ENCODE results near the gene GPR142. TPM values are rescaled to one million over a fixed set of nuclear protein-coding genes. Genes with fewer than 3 reads are reported as not detected.

The GPR142 gene
- total RNA-seq, 4 donors from 2014 or later = 0.39 to 0.83 (median 0.40) TPM; not detected in 1

GRCh38 chr17:74380086-74380958, 13.0 kb downstream of the GPR142 start:
- no peaks in the 10 kb centered on the region for H3K36me3 ChIP-seq
- no peak for DNase-seq (ENCODE audit: extremely low spot score)
- peak overlapping the region; percentile 10 to 53 (median 40) for H3K27ac ChIP-seq (replicated peaks in 1 of 4)
- no peaks in the 10 kb centered on the region for H3K9me3 ChIP-seq
- H3K4me1 ChIP-seq = peaks cover 15 to 19% (median 16%) of the 10 kb centered on the region in 4 donors
- WGBS = 31% methylated on average over 14 of the region's 17 CpGs
- no peaks in the 10 kb centered on the region for H3K27me3 ChIP-seq
- intact Hi-C loops (cut with DNase I) = loop anchor here (5.0 kb wide), 1 partner anchor 47 kb away; no protein-coding TSS in a partner anchor
- TF ChIP-seq EP300 (IDR thresholded peaks at IDR 0.05) = no peak
- no peak for TF ChIP-seq POLR2A (IDR thresholded peaks at IDR 0.05; ENCODE audit: low read depth)
- TF ChIP-seq POLR2AphosphoS5 (IDR thresholded peaks at IDR 0.05) = no peak
- TF ChIP-seq CTCF (IDR thresholded peaks at IDR 0.05) = no peak
- H3K4me3 ChIP-seq = peak overlapping the region; percentile 15 to 25 (median 22)

GRCh38 chr17:74380959-74381808, 13.9 kb downstream of the GPR142 start:
- Histone ChIP-seq H3K9me3 (no peaks in the 10 kb centered on the region), H3K4me1 (peaks cover 16 to 20% (median 18%) of the 10 kb centered on the region in 4 donors), H3K4me3 (no peak overlapping the region), H3K27ac (replicated peaks in 1 of 4) (peak overlapping the region in 1 of 4 donors; percentile 31), H3K27me3 (no peaks in the 10 kb centered on the region), H3K36me3 (no peaks in the 10 kb centered on the region)
- intact Hi-C loops (cut with DNase I) = loop anchor here (5.0 kb wide), 1 partner anchor 46 kb away; no protein-coding TSS in a partner anchor
- no peak for DNase-seq (ENCODE audit: extremely low spot score)
- WGBS = 83% methylated on average over 15 of the region's 15 CpGs
- TF ChIP-seq POLR2AphosphoS5 (IDR thresholded peaks at IDR 0.05) (no peak), EP300 (IDR thresholded peaks at IDR 0.05) (no peak), POLR2A (IDR thresholded peaks at IDR 0.05; ENCODE audit: low read depth) (no peak), CTCF (IDR thresholded peaks at IDR 0.05) (no peak)

- Histone ChIP-seq H3K36me3 (no peaks in the 10 kb centered on the region), H3K27me3 (no peaks in the 10 kb centered on the region), H3K27ac (replicated peaks in 1 of 4) (no peak overlapping the region), H3K4me3 (no peak overlapping the region), H3K9me3 (no peaks in the 10 kb centered on the region), H3K4me1 (peaks cover 16 to 30% (median 23%) of the 10 kb centered on the region in 4 donors)
- intact Hi-C loops (cut with DNase I) = loop anchor here (5.0 kb wide), 1 partner anchor 44 kb away; no protein-coding TSS in a partner anchor
- no peak for TF ChIP-seq POLR2AphosphoS5 (IDR thresholded peaks at IDR 0.05)
- 91% methylated on average over 4 of the region's 5 CpGs for WGBS
- DNase-seq (ENCODE audit: extremely low spot score) = no peak
These were observed 15.8 kb downstream of the GPR142 start for GRCh38 chr17:74383141-74383540.

- H3K27me3 ChIP-seq = no peaks in the 10 kb centered on the region
- intact Hi-C loops (cut with DNase I) = no loop called here
- no peaks in the 10 kb centered on the region for H3K9me3 ChIP-seq
- WGBS = 91% methylated on average over 3 of the region's 3 CpGs
- no peak for DNase-seq (ENCODE audit: extremely low spot score)
- TF ChIP-seq POLR2A (IDR thresholded peaks at IDR 0.05; ENCODE audit: low read depth) = no peak
- TF ChIP-seq CTCF (IDR thresholded peaks at IDR 0.05) = no peak
- no peak for TF ChIP-seq POLR2AphosphoS5 (IDR thresholded peaks at IDR 0.05)
- TF ChIP-seq EP300 (IDR thresholded peaks at IDR 0.05) = no peak
- H3K27ac ChIP-seq (replicated peaks in 1 of 4) = no peak overlapping the region
- H3K4me1 ChIP-seq = peaks cover 4 to 17% (median 10%) of the 10 kb centered on the region in 4 donors
- H3K4me3 ChIP-seq = no peak overlapping the region
- H3K36me3 ChIP-seq = no peaks in the 10 kb centered on the region
These were observed 17.9 kb downstream of the GPR142 start for GRCh38 chr17:74385201-74385600.

GRCh38 chr17:74386386-74386785, 19.1 kb downstream of the GPR142 start:
- H3K27ac ChIP-seq (replicated peaks in 1 of 4) = no peak overlapping the region
- DNase-seq (ENCODE audit: extremely low spot score) = no peak

More at GRCh38 chr17:74386386-74386785, 19.1 kb downstream of the GPR142 start:
- Histone ChIP-seq H3K27me3 (no peaks in the 10 kb centered on the region), H3K36me3 (no peaks in the 10 kb centered on the region), H3K4me1 (peaks cover 0 to 14% (median 5%) of the 10 kb centered on the region in 4 donors), H3K9me3 (no peaks in the 10 kb centered on the region), H3K4me3 (no peak overlapping the region)
- 36% methylated on average over 8 of the region's 8 CpGs for WGBS
- intact Hi-C loops (cut with DNase I) = no loop called here
- TF ChIP-seq EP300 (IDR thresholded peaks at IDR 0.05) (no peak), CTCF (IDR thresholded peaks at IDR 0.05) (no peak), POLR2AphosphoS5 (IDR thresholded peaks at IDR 0.05) (no peak), POLR2A (IDR thresholded peaks at IDR 0.05; ENCODE audit: low read depth) (no peak)

Data from esophagus muscularis mucosa (tissue), 4 donors.